Right kidney (tissue), 9 donors: ENCODE results near the gene GHRH.

ENCODE experiments used
- DNase-seq: peaks from one replicate; pipeline ENCODE4 v3.0.0-alpha.2; 2016
- long read RNA-seq, 8 donors: transcript quantifications; one replicate each; lab custom pipeline, GENCODE V29; 2026

Gene GHRH, protein sequence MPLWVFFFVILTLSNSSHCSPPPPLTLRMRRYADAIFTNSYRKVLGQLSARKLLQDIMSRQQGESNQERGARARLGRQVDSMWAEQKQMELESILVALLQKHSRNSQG
- long read RNA-seq, donor 1: 0 reads
- long read RNA-seq, donor 2: 0 reads
- long read RNA-seq, donor 3: 0 reads
- long read RNA-seq, donor 4: 0 reads
- long read RNA-seq, donor 5: 0 reads
- long read RNA-seq, donor 6: 0 reads
- long read RNA-seq, donor 7: 0 reads
- long read RNA-seq, donor 8: 0 reads

DNA sequence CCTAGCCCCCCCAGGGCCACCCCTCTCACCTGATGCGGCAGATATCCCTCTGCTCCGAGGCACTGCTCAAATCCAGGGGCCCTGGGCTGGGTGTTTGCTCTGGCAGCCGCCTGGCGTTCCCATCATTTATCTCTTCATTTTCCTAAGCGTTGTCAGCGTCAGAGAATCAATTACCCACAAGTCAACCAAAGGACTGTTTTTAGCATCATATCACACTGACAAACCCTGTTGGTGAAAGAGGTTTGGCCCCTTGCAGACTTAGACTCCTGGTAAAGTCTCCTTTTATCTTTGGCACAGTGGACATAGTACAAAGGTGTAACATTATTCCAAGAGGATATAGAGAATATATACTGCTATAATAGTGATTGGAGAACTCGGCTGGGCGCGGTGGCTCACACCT, at the start of gene GHRH:
Gene GHRH, minus strand, starts transcription at position 101 of the 400 bp plus-strand sequence. CDS start 4,925 bp downstream, outside the sequence.
- DNase-seq: no peak

DNA sequence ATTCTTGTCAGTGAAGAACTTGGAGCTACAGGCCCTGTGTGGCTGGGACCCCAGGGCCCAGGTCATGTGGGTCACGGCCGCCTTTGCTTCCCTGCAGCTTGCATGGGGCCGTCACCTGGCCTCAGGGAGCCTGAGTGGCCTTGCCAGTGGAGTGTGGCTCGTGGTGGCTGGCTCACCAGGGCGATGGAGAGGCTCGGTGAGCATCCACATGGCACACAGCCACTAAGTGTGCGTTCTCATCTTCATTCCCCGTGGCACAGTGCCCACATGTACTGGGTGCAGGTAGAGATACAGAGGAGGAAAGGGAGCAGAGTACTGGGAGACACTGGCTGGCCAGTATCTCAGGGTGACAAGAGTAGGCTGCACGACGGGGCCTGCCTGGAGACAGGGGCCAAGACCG, 49.3 kb upstream of the GHRH start:
- no peak for DNase-seq

DNA sequence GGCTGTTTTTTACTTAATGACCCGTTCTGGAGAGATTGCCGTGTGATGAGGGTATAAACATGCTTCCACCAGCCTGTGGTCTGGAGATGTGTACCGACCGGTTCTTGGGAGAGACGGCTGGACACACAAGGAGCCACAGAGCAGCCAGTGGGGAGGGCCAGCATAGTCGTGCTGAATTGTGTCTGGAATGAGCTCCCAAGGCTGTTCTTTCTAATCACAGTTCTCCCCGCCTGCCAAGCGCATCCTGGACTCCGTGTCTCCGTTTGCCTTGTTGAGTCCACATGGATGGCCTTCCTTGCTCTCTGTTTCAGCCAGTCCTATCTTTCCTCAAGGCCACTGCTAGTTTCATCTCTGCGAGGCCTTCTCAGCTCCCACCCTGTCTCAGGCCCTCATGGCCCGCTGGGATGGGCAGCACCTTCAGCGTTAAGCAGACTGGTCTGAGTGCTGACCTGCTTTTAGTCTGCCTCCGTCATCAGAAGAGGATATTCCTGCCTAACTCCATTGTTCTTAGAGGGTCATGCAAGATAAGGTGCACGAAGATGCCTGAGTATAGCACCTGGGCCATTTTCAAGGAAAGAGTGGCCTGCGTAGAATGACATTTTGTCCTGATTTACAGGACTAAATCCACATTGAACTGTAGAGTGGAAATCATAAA, 48.4 kb upstream of the GHRH start:
- no peak for DNase-seq

DNA sequence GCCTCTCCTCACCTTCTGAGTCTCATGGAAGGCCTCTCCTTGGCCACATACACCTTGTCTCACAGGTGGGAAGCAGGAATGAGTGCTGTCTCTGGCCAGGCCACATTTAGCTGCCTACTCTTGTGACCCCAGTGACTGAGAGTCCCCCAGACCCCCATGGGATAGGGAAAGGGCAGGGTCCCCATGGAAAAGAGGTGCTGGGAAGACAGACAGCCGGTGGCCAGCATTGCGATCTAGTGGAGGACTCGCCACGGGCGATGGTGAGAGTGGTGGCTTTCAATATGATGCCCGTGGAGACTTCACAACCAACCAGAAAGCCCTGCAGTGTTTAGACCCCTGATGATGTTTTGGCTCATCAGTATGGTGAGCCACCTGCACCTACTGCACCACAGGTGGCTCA, 47.7 kb upstream of the GHRH start:
- DNase-seq: no peak

DNA sequence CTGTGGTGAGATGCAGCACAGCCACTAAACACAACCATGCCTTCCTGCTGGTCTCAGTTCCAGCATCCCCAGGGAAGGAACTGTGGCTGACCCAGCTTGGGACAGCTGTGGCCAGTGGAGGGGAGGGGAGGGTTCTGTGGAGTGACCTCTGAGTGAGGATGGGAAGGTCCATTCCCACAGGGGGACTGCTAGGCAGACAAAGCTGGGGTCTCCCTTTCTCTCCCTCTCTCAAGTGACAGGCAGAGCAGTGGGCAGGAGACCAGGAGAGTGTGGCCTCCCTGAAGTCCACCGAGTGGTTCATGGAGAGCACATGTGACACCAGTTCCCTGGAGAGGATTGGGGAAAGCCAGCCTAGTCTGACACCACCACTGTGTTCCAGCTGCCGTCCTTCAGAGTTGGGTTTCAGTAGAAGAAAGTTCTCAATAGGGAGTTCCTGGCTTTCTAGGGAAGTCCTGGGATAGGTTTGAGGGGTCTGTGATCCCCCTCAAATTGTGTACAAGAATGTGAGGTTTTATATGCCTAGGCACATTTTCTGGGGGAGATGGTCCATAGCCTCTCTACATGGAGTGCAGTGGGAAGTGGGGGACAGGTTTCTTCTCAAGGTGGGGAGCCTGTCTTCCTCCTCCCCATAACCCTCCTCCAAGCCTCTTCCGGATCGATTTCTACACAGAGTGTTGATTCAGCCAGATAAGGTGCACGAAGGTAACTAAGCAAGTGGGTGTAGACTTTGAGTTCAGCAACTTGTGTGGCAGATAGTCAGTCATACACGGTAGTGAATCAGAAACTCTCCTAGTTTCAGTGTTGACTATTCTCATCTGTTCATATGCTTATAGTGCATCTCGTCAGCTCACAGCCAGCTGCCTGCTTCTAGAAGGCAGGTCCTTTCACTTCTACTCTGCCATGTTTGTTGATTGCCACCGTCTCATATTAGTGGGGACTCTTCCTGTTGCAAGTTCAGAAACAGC, 46.8 kb upstream of the GHRH start:
- DNase-seq: no peak

DNA sequence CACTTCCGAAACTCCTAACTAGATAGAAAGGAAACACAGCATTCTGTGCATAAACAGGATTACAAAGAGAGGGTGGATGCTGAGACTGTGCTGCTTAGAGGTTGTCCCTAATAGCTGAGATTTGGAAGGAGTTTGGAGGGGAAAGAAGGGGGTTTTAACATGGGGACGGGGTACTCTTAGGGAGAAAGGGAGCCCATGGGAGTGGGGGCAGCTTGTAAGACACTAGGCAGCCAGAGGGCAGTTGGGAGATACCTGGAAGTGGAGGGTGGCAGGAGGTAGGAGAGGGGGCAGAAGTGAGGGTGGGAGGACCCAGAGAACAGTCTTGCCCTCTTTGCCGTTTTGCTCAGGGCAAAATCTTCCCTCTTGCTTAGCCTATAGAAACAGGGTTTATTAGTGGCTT, 44.2 kb upstream of the GHRH start:
- DNase-seq: no peak

DNA sequence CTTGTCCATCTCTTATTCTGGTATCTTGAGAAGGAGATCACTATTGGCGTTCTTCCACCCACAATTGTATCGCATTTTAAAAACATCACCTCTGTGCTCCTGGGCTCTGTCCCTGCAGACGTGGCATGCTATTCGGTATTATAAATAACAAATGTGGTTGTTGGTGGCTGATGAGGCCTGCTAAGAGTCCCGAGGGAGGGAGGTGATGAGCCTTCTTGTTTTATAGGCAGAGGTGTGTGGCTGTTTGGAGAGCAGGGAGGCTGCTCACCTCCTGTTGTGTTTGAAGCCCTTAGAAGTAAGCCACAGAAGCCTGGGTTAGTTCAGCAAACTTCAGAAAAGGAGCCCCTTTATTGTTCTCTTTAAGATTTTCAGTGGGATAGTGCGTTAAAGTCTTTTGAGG, 43.5 kb upstream of the GHRH start:
- DNase-seq: no peak

DNA sequence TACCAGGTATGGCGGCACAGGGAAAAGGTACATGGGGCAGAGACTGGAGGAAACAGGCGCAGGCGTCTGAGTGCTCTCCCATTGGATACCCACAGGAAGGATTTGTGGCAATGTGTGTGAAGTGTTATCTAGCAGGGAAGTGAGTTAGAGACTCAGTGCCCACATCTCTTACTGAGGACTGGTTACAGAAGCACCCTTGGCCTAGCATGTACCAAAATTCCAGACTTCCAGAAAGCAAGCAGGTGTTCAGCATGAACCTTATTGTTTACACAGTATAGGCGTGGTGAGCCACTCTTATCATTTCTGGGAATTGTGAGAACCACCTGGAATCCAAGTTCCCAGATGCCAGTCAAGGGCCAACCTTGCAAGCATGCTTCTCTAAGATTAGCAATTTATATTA, 42.0 kb upstream of the GHRH start:
- DNase-seq: no peak

DNA sequence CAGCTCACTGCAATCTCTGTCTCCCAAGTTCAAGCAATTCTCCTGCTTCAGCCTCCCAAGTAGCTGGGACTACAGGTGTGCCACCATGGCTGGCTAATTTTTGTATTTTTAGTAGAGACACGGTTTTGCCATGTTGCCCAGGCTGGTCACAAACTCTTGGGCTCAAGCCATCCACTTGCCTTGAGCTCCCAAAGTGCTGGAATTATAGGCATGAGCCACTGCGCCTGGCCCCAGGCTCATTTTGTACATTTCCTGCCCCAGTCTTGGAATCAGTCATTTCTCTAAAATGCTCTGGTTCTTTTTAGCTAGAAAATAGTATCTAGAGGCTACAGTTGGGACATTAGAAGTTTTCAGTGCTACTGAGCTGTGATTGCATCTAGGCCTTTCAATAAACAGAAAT, 41.4 kb upstream of the GHRH start:
- no peak for DNase-seq

DNA sequence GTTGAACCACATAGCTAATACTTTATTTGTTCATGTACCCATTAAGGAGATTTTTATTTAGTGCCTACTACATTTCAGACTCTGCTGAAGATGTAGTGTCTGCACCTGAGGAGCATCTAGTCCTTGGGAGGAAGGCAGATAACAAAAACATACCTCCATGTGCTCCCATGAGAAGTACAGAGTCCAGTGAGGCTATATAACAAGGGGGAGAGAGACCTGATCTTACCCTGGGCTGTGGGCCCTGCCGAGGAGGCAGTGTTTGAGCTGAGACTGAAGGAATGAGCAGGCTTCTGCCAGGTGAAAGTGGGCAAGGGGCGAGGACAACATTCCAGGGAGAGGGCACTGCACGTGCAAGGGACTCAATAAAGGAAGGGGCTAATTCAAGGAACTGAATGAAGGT, 39.9 kb upstream of the GHRH start:
- no peak for DNase-seq

DNA sequence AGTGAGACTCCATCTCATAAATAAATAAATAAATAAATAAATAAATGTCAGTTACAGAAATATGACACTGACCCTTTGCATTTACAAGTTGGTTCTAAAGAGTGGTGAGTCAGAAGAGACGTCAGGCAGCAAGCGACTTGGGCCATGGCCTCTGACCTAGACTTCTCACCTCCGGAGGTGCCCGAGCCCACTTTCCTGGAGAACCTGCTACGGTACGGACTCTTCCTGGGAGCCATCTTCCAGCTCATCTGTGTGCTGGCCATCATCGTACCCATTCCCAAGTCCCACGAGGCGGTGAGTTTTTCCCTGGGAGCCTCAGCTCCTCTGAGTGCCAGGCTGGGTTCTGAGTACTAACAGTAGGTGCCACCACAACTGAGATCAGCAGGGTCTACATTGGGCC, 39.5 kb upstream of the GHRH start:
- DNase-seq: no peak

DNA sequence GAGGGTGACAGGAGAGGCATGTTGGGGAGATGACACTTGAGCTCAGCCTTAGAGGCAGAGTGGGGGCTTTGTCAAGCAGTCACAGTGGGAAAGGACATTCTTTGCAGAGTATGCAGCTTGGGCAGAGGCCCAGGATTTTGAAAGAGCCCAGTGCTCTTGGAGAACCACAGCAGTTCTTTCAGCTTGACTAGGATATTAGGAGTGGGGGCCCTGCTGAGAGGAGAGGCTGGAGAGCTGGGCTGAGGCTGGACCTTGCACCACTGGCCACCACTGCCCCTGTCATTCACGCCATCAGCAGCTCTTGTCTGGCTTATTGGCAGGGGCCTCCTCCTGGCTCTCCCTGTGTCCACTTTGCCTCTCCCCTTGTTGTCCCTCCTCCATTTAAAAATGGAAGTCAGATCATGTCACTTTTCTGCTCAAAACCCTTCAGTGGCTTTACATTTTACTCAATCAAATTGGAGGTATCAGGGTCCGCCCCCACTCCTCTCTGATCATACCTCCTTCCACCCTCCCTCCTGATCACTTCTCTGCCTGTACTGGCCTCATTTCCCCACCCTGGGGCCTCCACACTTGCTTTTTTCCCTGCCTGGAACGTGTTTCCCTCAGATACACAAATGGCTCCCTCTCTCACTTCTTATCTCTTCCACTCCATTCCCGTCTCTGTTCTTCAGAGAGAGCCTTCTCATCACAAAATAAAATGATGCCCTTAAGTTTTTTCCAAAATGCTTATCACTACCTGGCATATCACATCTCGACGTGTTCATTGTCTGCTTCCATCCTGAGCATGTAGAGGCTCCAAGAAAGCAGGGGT, 38.3 kb upstream of the GHRH start:
- DNase-seq: no peak

DNA sequence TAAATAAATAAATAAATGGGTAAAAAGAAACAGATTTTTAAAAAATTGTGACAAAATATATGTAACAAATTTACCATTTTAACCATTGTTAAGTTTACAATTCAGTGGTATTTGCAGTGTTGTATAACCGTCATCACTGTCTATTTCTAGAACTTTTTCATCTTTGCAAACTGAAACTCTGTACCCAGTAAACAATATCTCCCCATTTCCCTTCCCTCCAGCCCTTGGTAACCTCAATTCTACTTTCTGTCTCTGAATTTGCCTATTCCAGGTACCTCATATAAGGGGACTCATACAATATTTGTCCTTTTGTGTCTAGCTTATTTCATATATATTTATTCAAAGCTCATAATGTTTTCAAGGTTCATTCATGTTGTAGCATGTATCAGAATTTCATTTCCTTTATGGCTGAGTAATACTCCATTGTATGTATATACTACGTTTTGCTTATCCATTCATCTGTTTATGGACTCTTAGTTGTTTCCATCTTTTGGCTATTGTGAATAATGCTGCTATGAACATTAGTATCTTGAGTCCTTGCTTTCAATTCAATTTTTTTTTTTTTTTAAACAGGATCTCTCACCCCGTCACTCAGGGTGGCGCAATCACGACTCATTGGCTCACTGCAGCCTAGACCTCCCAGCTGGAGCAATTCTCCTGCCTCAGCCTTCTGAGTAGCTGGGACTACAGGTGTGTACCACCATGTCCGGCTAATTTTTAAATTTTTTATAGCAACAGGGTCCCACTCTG, 36.8 kb upstream of the GHRH start:
- no peak for DNase-seq

DNA sequence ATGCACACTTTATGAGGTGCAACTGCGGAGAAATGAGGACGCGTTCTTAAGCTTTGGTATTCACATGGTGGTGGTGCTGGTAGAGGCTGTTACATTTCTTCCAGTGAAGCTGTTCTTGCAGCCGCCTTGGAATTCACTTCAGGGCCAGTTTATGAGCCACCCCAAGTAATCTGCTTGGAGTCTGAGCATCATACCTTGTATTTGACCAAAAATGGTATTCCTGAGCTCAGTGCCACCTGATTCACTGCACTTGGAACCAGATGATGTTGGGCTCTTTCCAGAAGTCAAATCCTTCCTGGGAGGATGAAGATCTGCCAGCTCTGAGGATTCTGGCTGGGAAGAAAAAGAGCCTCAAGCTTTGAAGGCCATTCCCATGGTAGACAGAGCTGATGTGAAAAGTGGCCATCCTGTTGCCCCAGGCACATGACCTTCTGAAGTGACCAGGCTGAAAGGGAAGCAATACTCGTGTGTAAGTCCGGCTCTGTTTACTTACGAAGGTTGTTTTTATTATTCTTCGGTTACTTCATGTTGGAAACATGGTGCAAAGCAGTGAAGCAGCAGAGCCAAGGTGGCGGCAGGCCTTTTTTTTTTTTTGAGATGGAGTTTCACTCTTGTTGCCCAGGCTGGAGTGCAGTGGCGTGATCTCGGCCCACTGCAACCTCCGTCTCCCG, 35.6 kb upstream of the GHRH start:
- DNase-seq: no peak

DNA sequence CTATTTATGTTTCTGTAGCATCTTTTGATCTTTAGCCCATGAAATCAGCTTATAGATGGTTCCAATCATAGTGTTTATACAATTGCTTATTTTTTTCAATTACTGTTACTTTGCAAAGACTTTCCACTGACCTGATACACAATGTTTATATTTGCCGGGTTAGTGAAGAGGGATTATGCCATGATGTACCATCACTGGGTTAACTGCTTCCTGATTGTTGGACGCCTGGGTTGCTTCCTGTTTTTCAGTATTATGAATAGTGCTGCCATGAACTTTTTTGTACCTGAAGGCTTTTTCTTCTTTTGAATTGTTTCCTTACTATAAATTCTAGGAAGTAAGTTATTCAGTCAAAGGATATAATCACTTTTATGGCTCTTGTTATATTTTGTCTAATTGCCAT, 34.8 kb upstream of the GHRH start:
- DNase-seq: no peak

DNA sequence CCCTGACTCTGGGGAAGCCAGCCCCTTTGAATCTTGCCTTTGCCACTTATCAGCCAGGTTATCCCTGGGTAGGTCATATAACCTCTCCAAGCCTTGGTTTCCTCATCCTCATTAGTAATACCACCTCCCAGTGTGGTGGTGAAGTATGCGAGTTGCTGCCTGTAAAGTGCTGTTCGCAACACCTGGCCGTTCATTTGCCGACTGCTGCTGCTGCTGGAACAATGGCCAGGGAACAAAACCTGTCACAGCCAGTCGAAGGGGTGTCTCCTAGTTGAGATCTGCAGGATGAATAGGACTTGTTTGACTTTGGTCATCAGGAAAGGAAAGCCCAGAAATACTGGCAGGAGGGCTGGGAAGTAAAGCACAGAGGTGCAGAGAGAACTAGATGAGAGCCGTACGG, 34.0 kb upstream of the GHRH start:
- DNase-seq: no peak

DNA sequence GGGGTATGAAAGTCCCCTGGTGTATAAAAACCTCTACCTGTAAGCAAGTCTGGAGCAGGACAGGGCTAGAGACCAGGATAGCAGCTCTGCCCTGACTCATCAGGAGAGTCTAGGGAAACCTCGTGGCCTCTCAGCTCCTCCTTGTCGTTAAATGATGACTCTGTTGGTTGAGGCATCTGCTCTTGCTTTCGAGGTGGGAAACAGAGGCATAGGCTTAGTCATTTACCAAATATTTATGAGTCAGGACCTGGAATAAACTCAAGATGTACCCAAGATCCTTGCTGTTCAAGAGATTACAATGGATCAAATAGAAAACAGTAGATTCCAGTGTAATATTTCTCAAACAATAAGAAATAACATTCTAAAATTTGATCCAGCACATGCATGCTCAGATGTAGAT, 33.4 kb upstream of the GHRH start:
- DNase-seq: no peak

DNA sequence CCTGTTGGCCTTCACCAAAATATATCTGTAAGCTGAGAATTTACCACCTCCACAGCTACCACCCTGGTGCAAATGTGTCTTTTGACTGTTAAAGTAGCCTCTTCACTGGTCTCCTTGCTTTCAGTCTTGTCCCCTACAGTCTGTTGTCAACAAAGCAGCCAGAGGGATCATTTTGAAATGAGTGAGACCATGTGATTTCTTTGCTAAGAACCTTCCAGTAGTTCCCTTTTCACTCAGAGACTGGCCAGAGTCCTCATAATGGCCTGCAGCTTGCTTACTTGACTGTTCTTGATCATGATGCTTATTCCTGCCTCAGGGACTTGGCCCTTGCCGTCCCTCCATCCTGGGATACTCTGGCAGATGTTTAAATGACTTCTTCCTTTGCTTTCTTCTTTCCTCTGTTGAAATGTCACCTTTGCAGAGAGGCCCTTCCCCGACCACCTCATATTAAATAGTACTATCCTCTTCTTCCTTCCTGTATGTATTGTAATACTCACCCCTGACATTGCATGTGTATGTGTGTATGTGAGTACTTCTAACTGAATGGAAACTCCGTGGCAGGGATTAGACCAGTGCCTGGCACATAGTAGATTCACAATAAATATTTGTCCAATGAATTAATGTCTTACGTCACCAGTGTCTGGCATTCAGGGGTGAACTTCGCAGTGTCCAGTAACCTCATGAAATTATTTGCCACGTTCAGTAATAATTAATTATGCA, 32.8 kb upstream of the GHRH start:
- no peak for DNase-seq

DNA sequence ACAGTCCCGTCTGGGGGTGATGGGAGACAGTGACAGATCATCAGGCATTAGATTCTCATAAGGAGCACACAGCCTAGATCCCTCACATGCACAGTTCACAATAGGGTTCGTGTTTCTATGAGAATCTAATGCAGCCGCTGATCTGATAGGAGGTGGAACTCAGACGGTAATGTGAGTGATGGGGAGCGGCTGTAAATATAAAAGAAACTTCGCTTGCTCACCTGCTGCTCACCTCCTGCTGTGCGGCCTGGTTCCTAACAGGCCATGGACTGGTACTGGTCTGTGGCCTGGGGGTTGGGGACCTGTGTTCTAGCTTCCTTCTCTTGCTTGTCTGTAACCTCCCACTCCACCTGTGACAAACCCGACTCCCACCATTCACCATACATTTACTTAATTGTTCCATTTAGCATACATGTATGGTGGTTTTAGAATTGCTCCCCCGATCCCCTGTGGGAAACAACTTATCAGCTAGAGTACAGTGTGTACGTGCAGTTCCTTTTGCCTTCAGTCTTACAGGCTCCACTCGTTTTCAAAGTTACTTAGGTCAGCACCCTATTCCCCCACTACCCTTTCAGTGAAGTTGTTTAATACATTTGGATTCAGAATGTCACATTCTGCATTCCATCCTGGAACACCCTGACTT, 31.8 kb upstream of the GHRH start:
- no peak for DNase-seq

DNA sequence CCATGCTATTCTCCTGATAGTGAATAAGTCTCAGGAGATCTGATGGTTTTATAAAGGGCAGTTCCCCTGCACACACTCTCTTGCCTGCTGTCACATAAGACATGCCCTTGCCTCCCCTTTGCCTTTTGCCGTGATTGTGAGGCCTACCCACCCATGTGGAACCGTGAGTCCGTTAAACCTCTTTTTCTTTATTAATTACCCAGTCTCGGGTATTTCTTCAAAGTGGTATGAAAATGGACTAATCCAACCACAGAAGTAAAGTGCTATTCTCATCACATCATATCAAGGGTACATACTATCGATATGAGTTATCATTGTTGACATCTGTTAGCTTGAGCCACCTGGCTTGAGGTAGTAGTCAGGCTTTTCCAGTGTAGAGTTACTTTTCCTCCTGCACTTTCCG, 30.1 kb upstream of the GHRH start:
- DNase-seq: no peak
